Neural cell (in vitro differentiated cells): Measurements from ENCODE around the gene ERFL.

Experiments used
- TAF1 ChIP-seq: IDR thresholded peaks from 2 replicates; pipeline ENCODE4 v1.6.1; 2012; ENCODE audit warnings: low read depth
- TF ChIP-seq, protein P1 (sequence below): fragments of 450-650 bp; IDR thresholded peaks from 2 replicates; pipeline ENCODE4 v1.5.1; 2014; ENCODE audit warnings: antibody characterized with exemption, mild to moderate bottlenecking, moderate library complexity; ENCODE audit not compliant: poor library complexity, severe bottlenecking

DNA sequence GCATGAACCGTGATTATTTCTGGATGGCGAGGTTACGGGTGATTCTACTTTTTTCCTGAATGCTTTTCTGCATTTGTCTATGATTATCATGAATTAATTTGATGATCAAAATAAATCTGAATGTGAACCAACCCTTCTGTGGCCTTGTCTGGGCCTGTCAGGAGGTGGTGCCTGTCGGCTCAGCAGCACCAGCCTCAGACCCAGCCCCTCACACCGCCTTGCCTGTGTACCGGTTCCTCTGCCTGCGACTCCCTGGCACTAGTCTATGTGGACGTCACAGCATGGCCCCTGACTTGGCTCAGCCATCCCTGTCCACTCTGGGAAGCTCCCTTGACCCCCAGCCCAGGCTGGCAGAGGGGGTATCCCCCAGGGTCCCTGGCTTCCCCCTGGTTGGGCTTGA lies 46.4 kb upstream of the ERFL start:
- no peak for TF ChIP-seq TAF1
- TF ChIP-seq, protein P1, sequence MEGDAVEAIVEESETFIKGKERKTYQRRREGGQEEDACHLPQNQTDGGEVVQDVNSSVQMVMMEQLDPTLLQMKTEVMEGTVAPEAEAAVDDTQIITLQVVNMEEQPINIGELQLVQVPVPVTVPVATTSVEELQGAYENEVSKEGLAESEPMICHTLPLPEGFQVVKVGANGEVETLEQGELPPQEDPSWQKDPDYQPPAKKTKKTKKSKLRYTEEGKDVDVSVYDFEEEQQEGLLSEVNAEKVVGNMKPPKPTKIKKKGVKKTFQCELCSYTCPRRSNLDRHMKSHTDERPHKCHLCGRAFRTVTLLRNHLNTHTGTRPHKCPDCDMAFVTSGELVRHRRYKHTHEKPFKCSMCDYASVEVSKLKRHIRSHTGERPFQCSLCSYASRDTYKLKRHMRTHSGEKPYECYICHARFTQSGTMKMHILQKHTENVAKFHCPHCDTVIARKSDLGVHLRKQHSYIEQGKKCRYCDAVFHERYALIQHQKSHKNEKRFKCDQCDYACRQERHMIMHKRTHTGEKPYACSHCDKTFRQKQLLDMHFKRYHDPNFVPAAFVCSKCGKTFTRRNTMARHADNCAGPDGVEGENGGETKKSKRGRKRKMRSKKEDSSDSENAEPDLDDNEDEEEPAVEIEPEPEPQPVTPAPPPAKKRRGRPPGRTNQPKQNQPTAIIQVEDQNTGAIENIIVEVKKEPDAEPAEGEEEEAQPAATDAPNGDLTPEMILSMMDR = no peak
